Neuron (in vitro differentiated cells): ENCODE results near the gene MUC21.
"Not testable (repeated sequence)": the region's sequence is repeated elsewhere in the genome, so short reads cannot be mapped to it uniquely, and the experiment has no call there.

Experiments used
- H2AFZ ChIP-seq: one replicate; pipeline ENCODE4 v1.6.1; 2013; ENCODE audit warnings: low read depth, mild to moderate bottlenecking, inconsistent platforms, low read length, moderate library complexity
- H3K27me3 ChIP-seq: one replicate; pipeline ENCODE4 v1.6.1; 2013; ENCODE audit warnings: low read length; ENCODE audit not compliant: insufficient read depth
- H3K36me3 ChIP-seq: one replicate; pipeline ENCODE4 v1.6.1; 2013; ENCODE audit warnings: low read length; ENCODE audit not compliant: insufficient read depth
- H3K4me1 ChIP-seq: one replicate; pipeline ENCODE4 v1.6.1; 2013; ENCODE audit warnings: low read length; ENCODE audit not compliant: insufficient read depth
- H3K4me3 ChIP-seq: 2 replicates; pipeline ENCODE4 v1.5.1; 2013; ENCODE audit warnings: mild to moderate bottlenecking, low read length, moderate library complexity
- H3K9me3 ChIP-seq: one replicate; pipeline ENCODE4 v1.6.1; 2013; ENCODE audit warnings: low read length

MUC21 gene

DNA sequence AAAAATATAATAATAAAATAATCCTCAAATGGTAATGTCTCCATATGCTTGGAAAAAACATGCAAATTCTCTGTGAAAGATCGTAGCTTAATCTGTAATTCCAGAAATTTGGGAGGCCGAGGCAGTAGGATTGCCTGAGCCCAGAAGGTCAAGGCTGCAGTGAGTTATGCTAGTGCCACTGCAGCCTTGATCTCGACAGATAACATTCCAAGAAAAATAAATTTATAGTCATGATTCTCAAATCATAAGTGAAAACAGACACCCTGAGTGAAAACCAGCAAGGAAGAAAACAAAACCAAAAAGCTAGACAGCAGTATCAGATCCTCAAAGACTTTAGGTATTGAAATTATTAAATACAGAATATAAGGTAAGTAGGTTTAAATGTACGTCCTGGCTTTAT lies 3.8 kb upstream of the MUC21 start:
- no peak overlapping the region for H2AFZ ChIP-seq
- H3K36me3 ChIP-seq, result no peaks in the 10 kb centered on the region
- no peak overlapping the region for H3K4me3 ChIP-seq
- peaks cover 6% of the 10 kb centered on the region for H3K27me3 ChIP-seq
- H3K9me3 ChIP-seq, result no peaks in the 10 kb centered on the region
- no peaks in the 10 kb centered on the region for H3K4me1 ChIP-seq

DNA sequence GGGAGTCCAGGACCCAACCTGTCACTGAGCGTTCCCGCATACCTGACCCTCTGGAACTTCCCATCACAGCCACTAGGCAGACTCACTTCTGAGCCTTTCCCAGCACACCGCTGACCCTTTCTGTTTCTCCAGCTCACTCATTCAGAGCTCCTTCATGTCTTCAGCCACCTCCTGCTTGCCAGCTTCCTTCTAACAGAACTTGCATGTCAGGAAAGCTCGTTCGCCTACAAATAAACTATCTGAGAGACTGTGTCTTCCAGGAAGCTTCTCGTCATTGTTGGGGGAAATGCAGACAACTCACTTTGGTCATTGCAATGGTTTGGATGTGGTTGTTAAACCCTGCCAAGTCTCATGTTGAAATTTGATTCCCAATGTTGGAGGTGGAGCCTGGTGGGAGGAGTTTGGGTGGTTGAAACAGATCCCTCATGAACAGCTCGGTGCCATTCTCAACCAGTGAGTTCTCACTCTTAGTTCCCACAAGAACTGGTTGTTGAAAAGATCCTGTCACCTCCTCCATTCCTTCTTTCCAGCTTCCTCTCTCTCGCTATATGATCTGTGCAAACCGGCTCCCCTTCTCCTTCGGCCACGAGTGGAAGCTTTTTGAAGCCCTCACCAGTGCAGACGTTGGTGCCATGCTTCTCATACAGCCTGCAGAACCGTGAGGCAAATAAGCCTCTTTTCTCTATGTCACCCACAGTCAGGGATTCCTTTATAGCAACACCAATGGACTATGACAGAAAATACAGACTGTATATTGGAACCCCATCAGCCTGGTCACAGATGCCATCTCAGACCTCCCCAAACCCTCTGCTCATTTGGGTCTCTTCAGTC lies 1.4 kb upstream of the MUC21 start:
- no peak overlapping the region for H3K4me3 ChIP-seq

DNA sequence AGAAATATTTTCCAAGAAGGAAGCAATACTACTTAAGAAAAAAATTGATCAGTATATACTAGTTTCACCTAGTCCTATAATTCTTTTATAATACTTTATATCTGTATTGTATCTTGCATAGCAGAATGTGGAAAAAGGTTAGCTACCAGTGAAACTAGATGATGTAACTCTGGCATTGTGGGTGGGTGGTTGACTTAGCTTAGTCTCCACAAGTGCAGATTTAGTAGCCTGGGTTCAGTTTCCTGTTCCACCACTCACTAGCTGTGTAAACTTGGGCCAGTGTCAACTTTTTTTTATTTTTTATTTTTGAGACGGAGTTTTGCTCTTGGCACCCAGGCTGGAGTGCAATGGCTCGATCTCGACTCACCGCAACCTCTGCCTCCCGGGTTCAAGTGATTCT lies 2.0 kb downstream of the MUC21 start:
- Histone ChIP-seq H3K36me3 (no peaks in the 10 kb centered on the region), H2AFZ (no peak overlapping the region), H3K9me3 (no peaks in the 10 kb centered on the region), H3K4me1 (no peaks in the 10 kb centered on the region), H3K4me3 (no peak overlapping the region), H3K27me3 (no peaks in the 10 kb centered on the region)

More for the DNA sequence above, 1.4 kb upstream of the MUC21 start:
- H3K36me3 ChIP-seq, result no peaks in the 10 kb centered on the region
- no peaks in the 10 kb centered on the region for H3K4me1 ChIP-seq
- no peak overlapping the region for H2AFZ ChIP-seq
- no peaks in the 10 kb centered on the region for H3K9me3 ChIP-seq
- peaks cover 6% of the 10 kb centered on the region for H3K27me3 ChIP-seq

DNA sequence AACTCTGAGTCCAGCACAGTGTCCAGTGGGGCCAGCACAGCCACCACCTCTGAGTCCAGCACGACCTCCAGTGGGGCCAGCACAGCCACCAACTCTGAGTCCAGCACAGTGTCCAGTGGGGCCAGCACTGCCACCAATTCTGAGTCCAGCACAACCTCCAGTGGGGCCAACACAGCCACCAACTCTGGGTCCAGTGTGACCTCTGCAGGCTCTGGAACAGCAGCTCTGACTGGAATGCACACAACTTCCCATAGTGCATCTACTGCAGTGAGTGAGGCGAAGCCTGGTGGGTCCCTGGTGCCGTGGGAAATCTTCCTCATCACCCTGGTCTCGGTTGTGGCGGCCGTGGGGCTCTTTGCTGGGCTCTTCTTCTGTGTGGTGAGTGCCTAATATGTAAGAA lies 3.8 kb downstream of the MUC21 start:
- Histone ChIP-seq H2AFZ (no peak overlapping the region), H3K27me3 (no peaks in the 10 kb centered on the region), H3K4me1 (no peaks in the 10 kb centered on the region), H3K4me3 (no peak overlapping the region), H3K9me3 (no peaks in the 10 kb centered on the region), H3K36me3 (no peaks in the 10 kb centered on the region)

DNA sequence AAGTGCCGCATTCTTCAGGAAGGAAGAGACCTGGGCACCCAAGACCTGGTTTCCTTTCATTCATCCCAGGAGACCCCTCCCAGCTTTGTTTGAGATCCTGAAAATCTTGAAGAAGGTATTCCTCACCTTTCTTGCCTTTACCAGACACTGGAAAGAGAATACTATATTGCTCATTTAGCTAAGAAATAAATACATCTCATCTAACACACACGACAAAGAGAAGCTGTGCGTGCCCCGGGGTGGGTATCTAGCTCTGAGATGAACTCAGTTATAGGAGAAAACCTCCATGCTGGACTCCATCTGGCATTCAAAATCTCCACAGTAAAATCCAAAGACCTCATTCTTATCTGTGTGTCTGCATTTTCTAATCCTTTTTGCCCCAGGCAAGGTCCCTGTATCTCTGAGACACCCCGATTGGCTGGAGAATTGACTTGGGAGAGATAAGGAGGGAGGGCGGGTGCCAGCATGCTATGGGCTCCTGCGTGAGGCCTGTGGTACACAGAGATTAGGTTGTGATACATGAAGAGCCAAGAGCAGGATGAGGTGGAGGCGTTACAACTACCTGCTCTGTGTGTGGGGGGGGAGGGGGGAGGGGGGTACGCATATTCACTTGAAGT lies 4.8 kb downstream of the MUC21 start:
- Histone ChIP-seq H3K4me3 (no peak overlapping the region), H3K36me3 (no peaks in the 10 kb centered on the region), H3K9me3 (no peaks in the 10 kb centered on the region), H3K27me3 (no peaks in the 10 kb centered on the region), H2AFZ (no peak overlapping the region), H3K4me1 (no peaks in the 10 kb centered on the region)

DNA sequence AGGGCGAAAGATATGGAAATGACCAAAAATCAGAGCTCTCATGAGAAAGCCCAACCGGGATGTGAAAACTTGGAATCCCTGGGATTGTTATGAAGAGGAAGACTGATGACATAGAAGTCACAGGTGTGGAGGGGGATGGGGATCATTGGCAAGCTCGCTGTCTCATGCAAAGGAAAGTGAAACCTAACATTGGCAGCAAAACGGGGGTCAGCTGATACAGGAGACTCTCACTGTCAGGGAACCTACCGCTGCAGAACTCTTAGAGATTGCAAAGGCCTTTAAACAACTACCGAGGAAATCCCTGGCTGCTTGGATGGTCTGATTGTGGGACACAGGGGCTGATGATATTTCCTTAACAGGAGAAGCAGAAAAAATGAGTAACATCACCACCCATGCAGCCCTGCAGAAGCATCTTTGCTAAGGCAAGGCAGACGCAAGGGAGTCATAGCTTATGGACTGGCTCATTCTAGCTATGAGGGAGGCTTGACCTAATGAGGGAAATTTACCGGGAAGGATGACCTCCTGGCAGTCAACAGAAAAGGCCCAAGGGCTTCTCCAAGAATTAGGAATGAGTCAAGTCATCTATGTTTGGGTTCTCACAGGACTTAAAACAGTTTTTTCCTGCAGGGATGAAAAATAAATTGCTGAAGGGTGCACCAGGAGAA lies 7.0 kb downstream of the MUC21 start:
- Histone ChIP-seq H3K9me3 (no peaks in the 10 kb centered on the region), H2AFZ (no peak overlapping the region), H3K27me3 (no peaks in the 10 kb centered on the region), H3K4me1 (no peaks in the 10 kb centered on the region), H3K36me3 (no peaks in the 10 kb centered on the region), H3K4me3 (no peak overlapping the region)

DNA sequence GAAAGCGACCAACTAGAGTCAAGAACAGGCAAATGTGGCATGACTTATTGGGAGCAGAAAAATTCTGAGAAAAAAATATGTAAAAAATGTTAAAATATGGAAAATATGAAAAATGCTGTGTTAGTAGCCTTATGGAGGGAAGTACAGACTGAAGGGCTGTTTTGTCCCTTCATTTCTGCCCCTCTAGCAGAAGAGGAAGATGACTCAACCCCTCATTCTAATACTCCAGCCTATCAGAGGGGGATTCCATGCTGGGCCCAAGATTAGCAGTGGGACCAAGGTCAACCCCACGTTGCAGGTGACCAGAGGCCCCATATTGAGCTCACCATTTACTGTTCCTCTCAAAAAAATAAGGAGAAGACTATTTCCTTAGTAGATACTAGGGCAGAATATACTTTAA lies 8.4 kb downstream of the MUC21 start:
- no peaks in the 10 kb centered on the region for H3K4me1 ChIP-seq
- no peak overlapping the region for H2AFZ ChIP-seq
- no peaks in the 10 kb centered on the region for H3K36me3 ChIP-seq
- H3K9me3 ChIP-seq, result no peaks in the 10 kb centered on the region
- no peaks in the 10 kb centered on the region for H3K27me3 ChIP-seq
- no peak overlapping the region for H3K4me3 ChIP-seq

DNA sequence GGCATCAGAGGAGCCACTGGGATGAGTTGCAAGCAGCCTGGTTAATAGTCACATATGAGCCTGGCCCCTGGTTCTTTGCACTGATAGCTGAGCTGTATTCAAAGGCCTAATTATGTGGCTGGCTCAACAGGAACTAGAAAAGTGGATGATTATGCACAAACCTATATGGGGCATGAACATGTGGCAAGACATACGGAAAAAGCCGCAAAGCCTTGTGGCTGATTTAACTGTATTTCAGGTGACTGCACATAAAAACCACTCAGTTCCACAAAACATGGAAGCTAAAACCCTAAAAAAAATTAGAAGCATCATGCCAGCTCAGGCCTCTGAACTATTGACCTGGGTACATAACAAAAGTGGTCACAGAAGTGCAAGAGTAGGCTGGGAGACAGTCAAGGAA lies 13.8 kb downstream of the MUC21 start:
- Histone ChIP-seq H3K4me3 (no peak overlapping the region), H3K9me3 (no peaks in the 10 kb centered on the region), H3K4me1 (no peaks in the 10 kb centered on the region), H3K36me3 (no peaks in the 10 kb centered on the region), H2AFZ (no peak overlapping the region), H3K27me3 (no peaks in the 10 kb centered on the region)

DNA sequence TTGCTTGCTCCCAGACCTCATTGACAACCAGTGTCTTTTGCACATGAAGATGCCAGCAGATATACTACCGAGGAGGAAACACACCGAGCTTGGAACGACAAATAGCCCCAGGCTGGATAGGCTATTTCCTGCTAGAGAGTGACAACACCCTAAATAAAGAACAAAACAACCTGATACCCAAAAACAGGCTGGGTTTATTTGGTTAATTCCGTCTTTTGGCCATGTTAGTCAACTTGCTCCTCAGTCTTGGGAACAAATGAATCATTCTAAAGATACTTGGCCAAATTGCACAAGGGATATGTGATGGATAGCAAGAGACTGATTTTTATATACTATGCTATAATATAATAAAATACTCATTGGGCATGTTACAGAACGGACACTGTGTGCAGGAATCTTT lies 15.3 kb downstream of the MUC21 start:
- Histone ChIP-seq H3K36me3 (no peaks in the 10 kb centered on the region), H3K4me1 (no peaks in the 10 kb centered on the region), H3K27me3 (no peaks in the 10 kb centered on the region), H3K4me3 (no peak overlapping the region), H2AFZ (no peak overlapping the region), H3K9me3 (no peaks in the 10 kb centered on the region)

DNA sequence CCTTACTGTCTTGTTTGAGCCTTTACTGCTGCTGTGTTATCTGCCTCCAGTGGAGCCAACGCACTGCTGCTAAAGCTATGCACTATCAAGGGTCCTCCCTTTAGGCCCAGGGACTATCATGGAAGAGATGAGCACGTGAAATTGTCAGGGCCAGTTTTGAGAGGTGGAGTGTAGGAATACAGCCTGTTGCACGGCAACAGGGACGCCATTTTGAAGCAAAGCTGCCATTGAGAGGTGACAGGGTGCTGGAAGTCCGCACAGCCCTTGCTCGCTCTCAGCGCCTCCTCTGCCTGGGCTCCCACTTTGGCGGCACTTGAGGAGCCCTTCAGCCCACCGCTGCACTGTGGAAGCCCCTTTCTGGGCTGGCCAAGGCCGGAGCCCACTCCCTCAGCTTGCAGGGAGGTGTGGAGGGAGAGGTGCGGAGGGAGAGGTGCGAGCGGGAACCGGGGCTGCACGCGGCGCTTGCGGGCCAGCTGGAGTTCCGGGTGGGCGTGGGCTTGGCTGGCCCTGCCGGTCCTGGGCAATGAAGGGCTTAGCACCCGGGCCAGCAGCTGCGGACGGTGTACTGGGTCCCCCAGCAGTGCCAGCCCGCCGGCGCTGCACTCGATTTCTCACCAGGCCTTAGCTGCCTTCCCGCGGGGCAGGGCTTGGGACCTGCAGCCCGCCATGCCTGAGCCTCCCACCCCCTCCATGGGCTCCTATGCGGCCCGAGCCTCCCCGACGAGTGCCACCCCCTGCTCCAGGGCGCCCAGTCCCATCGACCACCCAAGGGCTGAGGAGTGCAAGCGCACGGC lies 16.7 kb downstream of the MUC21 start:
- H3K27me3 ChIP-seq, H3K36me3 ChIP-seq, H3K4me3 ChIP-seq, H3K4me1 ChIP-seq, H3K9me3 ChIP-seq, H2AFZ ChIP-seq: not testable (repeated sequence)

DNA sequence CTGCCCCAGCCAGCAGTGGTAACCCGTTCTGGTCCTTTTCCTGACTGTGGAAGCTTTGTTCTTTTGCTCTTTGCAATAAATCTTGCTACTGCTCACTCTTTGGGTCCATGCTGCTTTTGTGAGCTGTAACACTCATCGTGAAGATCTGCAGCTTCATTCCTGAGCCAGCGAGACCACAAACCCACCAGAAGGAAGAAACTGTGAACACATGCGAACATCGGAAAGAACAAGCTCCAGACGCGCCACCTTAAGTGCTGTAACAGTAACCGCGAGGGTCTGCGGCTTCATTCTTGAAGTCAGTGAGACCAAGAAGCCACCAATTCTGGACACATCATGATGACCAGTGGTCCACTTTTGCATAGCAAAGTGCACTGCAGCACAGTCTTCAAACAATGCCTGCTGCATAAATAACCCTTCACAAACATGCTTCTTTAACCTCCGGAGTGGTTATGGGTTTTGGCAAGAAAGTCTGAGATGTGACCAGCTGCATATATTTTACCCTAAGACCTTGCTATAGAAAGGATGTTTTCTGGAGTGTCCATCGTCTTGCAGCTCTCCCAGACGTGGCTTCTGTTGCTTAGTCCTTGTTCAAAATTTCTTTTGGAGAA lies 17.9 kb downstream of the MUC21 start:
- Histone ChIP-seq H3K4me3 (no peak overlapping the region), H2AFZ (no peak overlapping the region), H3K4me1 (peaks cover 4% of the 10 kb centered on the region), H3K9me3 (no peaks in the 10 kb centered on the region), H3K27me3 (no peaks in the 10 kb centered on the region), H3K36me3 (no peaks in the 10 kb centered on the region)

DNA sequence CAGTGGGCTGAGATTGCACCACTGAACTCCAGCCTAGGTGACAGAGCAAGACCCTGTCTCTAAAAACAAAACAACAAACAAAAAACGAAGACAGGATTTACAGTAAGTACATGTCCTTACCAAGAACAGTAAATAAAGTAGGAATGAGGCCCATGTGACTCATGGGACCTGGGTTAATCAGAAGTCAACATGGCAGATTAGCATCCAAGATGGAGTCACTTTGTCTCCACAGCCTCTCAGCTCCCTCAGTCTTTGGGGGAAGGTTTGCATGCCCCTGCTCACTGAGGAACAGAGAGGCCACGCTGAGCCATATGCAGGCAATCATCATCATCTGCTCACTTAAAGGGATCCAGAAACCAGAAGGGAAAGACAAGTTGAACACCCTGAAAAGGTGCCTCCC lies 19.0 kb downstream of the MUC21 start:
- Histone ChIP-seq H3K4me3 (no peak overlapping the region), H3K36me3 (no peaks in the 10 kb centered on the region), H3K27me3 (no peaks in the 10 kb centered on the region), H3K9me3 (no peaks in the 10 kb centered on the region), H3K4me1 (peaks cover 10% of the 10 kb centered on the region), H2AFZ (no peak overlapping the region)
